Measurements from ENCODE around the gene STK11. TPM values are rescaled to one million over a fixed set of nuclear protein-coding genes. Genes with fewer than 3 reads are reported as not detected.

The STK11 gene
- total and polyA plus RNA-seq, 2 experiments from 2014 or later = 4.6 to 64.1 TPM

GRCh38 chr19:1211494-1212234 lies 6.1 kb downstream of the STK11 start:
- in situ Hi-C loops (cut with MboI) = no loop called here
- no peak overlapping the region for H3K4me2 ChIP-seq (ENCODE audit: unreplicated experiment)
- H2AFZ ChIP-seq = no peak overlapping the region
- no peak overlapping the region for H3K27ac ChIP-seq
- 87 to 90% methylated on average over 32 to 33 of the region's 33 CpGs for WGBS, 2 experiments (ENCODE audit: low coverage in 1 of 2, low lambda C conversion rate in 2 of 2, missing lambda C conversion rate in 2 of 2)
- no peaks in the 10 kb centered on the region for H3K9me2 ChIP-seq (ENCODE audit: insufficient read depth)
- DNase-seq = no peak
- H4K20me1 ChIP-seq (ENCODE audit: insufficient read depth) = no peaks in the 10 kb centered on the region
- no peaks in the 10 kb centered on the region for H3K9me3 ChIP-seq (ENCODE audit: low read depth)
- TF ChIP-seq EZH2 (IDR thresholded peaks at IDR 0.05; ENCODE audit: insufficient read depth, poor library complexity, severe bottlenecking) = no peak
- no peak for TF ChIP-seq EZH2phosphoT487 (IDR thresholded peaks at IDR 0.05; ENCODE audit: insufficient read depth, low read depth)
- no peaks in the 10 kb centered on the region for H3K27me3 ChIP-seq (replicated peaks; ENCODE audit: insufficient read depth)
- no peak overlapping the region for H3K9ac ChIP-seq
- peaks cover 40% of the 10 kb centered on the region for H3K4me1 ChIP-seq (ENCODE audit: insufficient read depth)
- no peaks in the 10 kb centered on the region; the same call in 1 of the 2 replicates for H3K36me3 ChIP-seq (ENCODE audit: low read depth)
- H3K79me2 ChIP-seq (ENCODE audit: insufficient read depth) = peaks cover 100% of the 10 kb centered on the region
- H3K4me3 ChIP-seq = no peak overlapping the region
- H3F3A ChIP-seq (ENCODE audit: insufficient read depth) = peaks cover 6% of the 10 kb centered on the region; the same call in 1 of the 2 replicates

GRCh38 chr19:1213391-1214286 lies 8.1 kb downstream of the STK11 start:
- H3K27me3 ChIP-seq (replicated peaks; ENCODE audit: insufficient read depth) = no peaks in the 10 kb centered on the region
- 64% methylated on average over 39 of the region's 39 CpGs for WGBS, 2 experiments (ENCODE audit: low coverage in 1 of 2, low lambda C conversion rate in 2 of 2, missing lambda C conversion rate in 2 of 2)
- H3F3A ChIP-seq (ENCODE audit: insufficient read depth) = no peaks in the 10 kb centered on the region; the same call in 1 of the 2 replicates
- H3K79me2 ChIP-seq (ENCODE audit: insufficient read depth) = peaks cover 100% of the 10 kb centered on the region
- no peaks in the 10 kb centered on the region for H3K9me3 ChIP-seq (ENCODE audit: low read depth)
- in situ Hi-C loops (cut with MboI) = no loop called here
- no peaks in the 10 kb centered on the region; the same call in 1 of the 2 replicates for H3K36me3 ChIP-seq (ENCODE audit: low read depth)
- H4K20me1 ChIP-seq (ENCODE audit: insufficient read depth) = no peaks in the 10 kb centered on the region
- no peak overlapping the region for H3K4me3 ChIP-seq
- H3K9me2 ChIP-seq (ENCODE audit: insufficient read depth) = no peaks in the 10 kb centered on the region
- peak overlapping the region; percentile 71 for H3K9ac ChIP-seq
- TF ChIP-seq EZH2phosphoT487 (IDR thresholded peaks at IDR 0.05; ENCODE audit: insufficient read depth, low read depth) (no peak), EZH2 (IDR thresholded peaks at IDR 0.05; ENCODE audit: insufficient read depth, poor library complexity, severe bottlenecking) (no peak)
- H3K27ac ChIP-seq = peak overlapping the region; percentile 71
- peak; percentile 71 for DNase-seq
- peaks cover 32% of the 10 kb centered on the region for H3K4me1 ChIP-seq (ENCODE audit: insufficient read depth)
- peak overlapping the region; percentile 26 for H3K4me2 ChIP-seq (ENCODE audit: unreplicated experiment)
- peak overlapping the region; percentile 39 for H2AFZ ChIP-seq

- H3K36me3 ChIP-seq (ENCODE audit: low read depth) = no peaks in the 10 kb centered on the region; the same call in 1 of the 2 replicates
Observed at GRCh38 chr19:1214299-1214861, 8.8 kb downstream of the STK11 start.

More at GRCh38 chr19:1214299-1214861, 8.8 kb downstream of the STK11 start:
- Histone ChIP-seq H3K27me3 (replicated peaks; ENCODE audit: insufficient read depth) (no peaks in the 10 kb centered on the region), H3K4me2 (ENCODE audit: unreplicated experiment) (peak overlapping the region; percentile 26), H3K79me2 (ENCODE audit: insufficient read depth) (peaks cover 98% of the 10 kb centered on the region), H3K9ac (peak overlapping the region; percentile 71), H3K9me2 (ENCODE audit: insufficient read depth) (no peaks in the 10 kb centered on the region), H3K4me1 (ENCODE audit: insufficient read depth) (peaks cover 29% of the 10 kb centered on the region), H3K4me3 (no peak overlapping the region), H3K27ac (peak overlapping the region; percentile 71), H3F3A (ENCODE audit: insufficient read depth) (no peaks in the 10 kb centered on the region; the same call in 1 of the 2 replicates), H4K20me1 (ENCODE audit: insufficient read depth) (no peaks in the 10 kb centered on the region), H3K9me3 (ENCODE audit: low read depth) (no peaks in the 10 kb centered on the region), H2AFZ (peak overlapping the region; percentile 39; the same call in 1 of the 2 replicates)
- TF ChIP-seq EZH2 (IDR thresholded peaks at IDR 0.05; ENCODE audit: insufficient read depth, poor library complexity, severe bottlenecking) (no peak), EZH2phosphoT487 (IDR thresholded peaks at IDR 0.05; ENCODE audit: insufficient read depth, low read depth) (no peak)
- in situ Hi-C loops (cut with MboI) = no loop called here
- no peak for DNase-seq
- 76 to 84% methylated on average over 21 of the region's 21 CpGs for WGBS, 2 experiments (ENCODE audit: low coverage in 1 of 2, low lambda C conversion rate in 2 of 2, missing lambda C conversion rate in 2 of 2)

Data from GM23248 (cell line).